Measurements from ENCODE around the gene ACTRT2.

The ACTRT2 gene

DNA sequence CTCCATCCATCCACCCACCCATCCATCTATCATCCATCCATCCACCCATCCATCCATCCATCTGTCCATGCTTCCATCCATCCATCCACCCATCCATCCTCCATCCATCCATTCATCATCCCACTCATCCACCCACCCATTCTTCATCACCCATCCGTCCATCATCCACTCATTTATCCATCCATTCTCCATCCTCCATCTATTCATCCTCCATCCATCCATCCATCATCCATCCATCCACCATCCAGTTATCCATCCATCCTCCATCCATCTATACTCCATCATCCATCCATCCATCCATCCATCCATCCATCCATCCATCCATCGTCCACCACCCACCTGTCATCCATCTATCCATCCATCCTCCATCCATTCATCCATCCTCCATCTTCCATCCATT lies 32.1 kb upstream of the ACTRT2 start:
- no peak for TF ChIP-seq TOX (CRISPR knock-in tag; IDR thresholded peaks at IDR 0.05; ENCODE audit: borderline replicate concordance)
- TF ChIP-seq, protein P1, sequence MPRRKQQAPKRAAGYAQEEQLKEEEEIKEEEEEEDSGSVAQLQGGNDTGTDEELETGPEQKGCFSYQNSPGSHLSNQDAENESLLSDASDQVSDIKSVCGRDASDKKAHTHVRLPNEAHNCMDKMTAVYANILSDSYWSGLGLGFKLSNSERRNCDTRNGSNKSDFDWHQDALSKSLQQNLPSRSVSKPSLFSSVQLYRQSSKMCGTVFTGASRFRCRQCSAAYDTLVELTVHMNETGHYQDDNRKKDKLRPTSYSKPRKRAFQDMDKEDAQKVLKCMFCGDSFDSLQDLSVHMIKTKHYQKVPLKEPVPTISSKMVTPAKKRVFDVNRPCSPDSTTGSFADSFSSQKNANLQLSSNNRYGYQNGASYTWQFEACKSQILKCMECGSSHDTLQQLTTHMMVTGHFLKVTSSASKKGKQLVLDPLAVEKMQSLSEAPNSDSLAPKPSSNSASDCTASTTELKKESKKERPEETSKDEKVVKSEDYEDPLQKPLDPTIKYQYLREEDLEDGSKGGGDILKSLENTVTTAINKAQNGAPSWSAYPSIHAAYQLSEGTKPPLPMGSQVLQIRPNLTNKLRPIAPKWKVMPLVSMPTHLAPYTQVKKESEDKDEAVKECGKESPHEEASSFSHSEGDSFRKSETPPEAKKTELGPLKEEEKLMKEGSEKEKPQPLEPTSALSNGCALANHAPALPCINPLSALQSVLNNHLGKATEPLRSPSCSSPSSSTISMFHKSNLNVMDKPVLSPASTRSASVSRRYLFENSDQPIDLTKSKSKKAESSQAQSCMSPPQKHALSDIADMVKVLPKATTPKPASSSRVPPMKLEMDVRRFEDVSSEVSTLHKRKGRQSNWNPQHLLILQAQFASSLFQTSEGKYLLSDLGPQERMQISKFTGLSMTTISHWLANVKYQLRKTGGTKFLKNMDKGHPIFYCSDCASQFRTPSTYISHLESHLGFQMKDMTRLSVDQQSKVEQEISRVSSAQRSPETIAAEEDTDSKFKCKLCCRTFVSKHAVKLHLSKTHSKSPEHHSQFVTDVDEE (CRISPR knock-in tag; IDR thresholded peaks at IDR 0.05) = no peak
- no peak for TF ChIP-seq ARNTL (CRISPR knock-in tag; IDR thresholded peaks at IDR 0.05; ENCODE audit: borderline replicate concordance, low read depth)
- TF ChIP-seq, protein P2, sequence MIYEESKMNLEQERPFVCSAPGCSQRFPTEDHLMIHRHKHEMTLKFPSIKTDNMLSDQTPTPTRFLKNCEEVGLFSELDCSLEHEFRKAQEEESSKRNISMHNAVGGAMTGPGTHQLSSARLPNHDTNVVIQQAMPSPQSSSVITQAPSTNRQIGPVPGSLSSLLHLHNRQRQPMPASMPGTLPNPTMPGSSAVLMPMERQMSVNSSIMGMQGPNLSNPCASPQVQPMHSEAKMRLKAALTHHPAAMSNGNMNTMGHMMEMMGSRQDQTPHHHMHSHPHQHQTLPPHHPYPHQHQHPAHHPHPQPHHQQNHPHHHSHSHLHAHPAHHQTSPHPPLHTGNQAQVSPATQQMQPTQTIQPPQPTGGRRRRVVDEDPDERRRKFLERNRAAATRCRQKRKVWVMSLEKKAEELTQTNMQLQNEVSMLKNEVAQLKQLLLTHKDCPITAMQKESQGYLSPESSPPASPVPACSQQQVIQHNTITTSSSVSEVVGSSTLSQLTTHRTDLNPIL (CRISPR knock-in tag; IDR thresholded peaks at IDR 0.05; ENCODE audit: low read depth) = no peak
- no peak for TF ChIP-seq ZFP3 (CRISPR knock-in tag; IDR thresholded peaks at IDR 0.05)
- TF ChIP-seq ZC3H10 (CRISPR knock-in tag; IDR thresholded peaks at IDR 0.05) = no peak
- TF ChIP-seq RARB (CRISPR knock-in tag; IDR thresholded peaks at IDR 0.05) = no peak
- TF ChIP-seq ZNF70 (CRISPR knock-in tag; IDR thresholded peaks at IDR 0.05) = no peak
- TF ChIP-seq ESRRG (CRISPR knock-in tag; IDR thresholded peaks at IDR 0.05) = no peak
- no peak for TF ChIP-seq CSDC2 (CRISPR knock-in tag; IDR thresholded peaks at IDR 0.05)
- no peak for ATAC-seq

DNA sequence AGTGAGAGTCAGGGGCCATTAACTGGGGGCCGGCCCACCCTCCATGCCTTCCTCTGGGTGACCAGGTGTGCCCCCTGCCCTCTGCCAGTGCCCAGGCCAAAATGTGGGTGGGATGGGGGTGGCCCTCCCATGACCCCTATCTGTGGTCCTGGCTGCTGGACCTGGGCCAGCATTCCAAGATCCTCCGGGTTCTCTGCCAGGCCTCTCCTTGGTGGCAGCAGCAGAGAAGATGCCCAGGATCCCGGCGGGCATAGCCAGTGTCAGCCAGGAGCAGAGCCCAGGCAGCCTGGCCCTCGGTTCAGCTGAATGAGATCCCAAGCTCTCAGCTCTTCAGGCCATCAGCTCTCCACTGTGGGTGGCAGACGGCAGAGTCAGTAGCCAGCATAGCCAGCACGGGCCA lies 31.3 kb upstream of the ACTRT2 start:
- no peak for ATAC-seq
- TF ChIP-seq, protein P3, sequence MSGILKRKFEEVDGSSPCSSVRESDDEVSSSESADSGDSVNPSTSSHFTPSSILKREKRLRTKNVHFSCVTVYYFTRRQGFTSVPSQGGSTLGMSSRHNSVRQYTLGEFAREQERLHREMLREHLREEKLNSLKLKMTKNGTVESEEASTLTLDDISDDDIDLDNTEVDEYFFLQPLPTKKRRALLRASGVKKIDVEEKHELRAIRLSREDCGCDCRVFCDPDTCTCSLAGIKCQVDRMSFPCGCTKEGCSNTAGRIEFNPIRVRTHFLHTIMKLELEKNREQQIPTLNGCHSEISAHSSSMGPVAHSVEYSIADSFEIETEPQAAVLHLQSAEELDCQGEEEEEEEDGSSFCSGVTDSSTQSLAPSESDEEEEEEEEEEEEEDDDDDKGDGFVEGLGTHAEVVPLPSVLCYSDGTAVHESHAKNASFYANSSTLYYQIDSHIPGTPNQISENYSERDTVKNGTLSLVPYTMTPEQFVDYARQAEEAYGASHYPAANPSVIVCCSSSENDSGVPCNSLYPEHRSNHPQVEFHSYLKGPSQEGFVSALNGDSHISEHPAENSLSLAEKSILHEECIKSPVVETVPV (CRISPR knock-in tag; IDR thresholded peaks at IDR 0.05) = no peak
- TF ChIP-seq ZFP3 (CRISPR knock-in tag; IDR thresholded peaks at IDR 0.05) = no peak
- no peak for TF ChIP-seq GLIS3 (CRISPR knock-in tag; IDR thresholded peaks at IDR 0.05)
- TF ChIP-seq TOX (CRISPR knock-in tag; IDR thresholded peaks at IDR 0.05; ENCODE audit: borderline replicate concordance) = no peak
- TF ChIP-seq ARNTL (CRISPR knock-in tag; IDR thresholded peaks at IDR 0.05; ENCODE audit: borderline replicate concordance, low read depth) = no peak
- no peak for TF ChIP-seq TCF4 (CRISPR knock-in tag; IDR thresholded peaks at IDR 0.05; ENCODE audit: borderline replicate concordance)
- TF ChIP-seq, protein P1 (CRISPR knock-in tag; IDR thresholded peaks at IDR 0.05) = no peak
- no peak for TF ChIP-seq ZC3H10 (CRISPR knock-in tag; IDR thresholded peaks at IDR 0.05)

DNA sequence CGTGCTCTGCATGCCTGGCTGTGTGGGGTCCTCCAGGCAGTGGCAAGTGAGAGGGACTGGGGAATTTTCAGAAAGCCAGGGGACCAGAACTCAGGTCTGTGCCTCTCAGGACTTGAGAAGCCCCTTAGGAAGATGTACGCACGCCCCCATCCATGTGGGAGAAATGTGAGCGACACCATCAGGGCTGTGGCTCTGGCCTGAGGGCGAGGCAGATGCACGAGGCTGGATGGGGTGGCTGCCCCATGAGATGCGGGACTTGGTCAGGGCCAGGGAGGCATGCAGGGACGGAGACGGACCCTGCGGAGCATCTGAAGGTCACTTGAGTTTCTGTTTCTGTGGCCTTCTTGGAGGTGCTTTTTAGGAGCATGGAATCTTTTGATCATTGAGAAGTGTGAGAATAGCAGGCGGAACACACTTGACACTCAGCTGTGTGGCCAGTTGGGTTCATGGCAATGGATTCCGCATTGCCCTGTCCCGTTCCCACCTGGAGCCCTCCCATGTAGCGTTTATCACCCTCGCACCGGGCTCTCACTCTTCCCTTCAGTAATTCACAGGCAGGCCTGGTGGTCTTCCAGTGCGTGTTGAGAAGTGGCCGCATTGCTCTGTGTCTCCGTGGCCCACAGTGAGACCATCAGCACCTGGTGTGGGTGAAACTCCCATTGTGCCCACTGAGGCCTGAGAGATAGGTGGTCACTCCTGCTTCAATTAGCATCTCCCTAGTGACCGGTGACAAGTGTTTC lies 30.7 kb upstream of the ACTRT2 start:
- ATAC-seq = no peak
- TF ChIP-seq, protein P4, sequence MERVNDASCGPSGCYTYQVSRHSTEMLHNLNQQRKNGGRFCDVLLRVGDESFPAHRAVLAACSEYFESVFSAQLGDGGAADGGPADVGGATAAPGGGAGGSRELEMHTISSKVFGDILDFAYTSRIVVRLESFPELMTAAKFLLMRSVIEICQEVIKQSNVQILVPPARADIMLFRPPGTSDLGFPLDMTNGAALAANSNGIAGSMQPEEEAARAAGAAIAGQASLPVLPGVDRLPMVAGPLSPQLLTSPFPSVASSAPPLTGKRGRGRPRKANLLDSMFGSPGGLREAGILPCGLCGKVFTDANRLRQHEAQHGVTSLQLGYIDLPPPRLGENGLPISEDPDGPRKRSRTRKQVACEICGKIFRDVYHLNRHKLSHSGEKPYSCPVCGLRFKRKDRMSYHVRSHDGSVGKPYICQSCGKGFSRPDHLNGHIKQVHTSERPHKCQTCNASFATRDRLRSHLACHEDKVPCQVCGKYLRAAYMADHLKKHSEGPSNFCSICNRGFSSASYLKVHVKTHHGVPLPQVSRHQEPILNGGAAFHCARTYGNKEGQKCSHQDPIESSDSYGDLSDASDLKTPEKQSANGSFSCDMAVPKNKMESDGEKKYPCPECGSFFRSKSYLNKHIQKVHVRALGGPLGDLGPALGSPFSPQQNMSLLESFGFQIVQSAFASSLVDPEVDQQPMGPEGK (CRISPR knock-in tag; IDR thresholded peaks at IDR 0.05; ENCODE audit: borderline replicate concordance) = no peak
- no peak for TF ChIP-seq ZNF8 (CRISPR knock-in tag; IDR thresholded peaks at IDR 0.05)
- TF ChIP-seq OSR1 (CRISPR knock-in tag; IDR thresholded peaks at IDR 0.05) = no peak
- TF ChIP-seq, protein P3 (CRISPR knock-in tag; IDR thresholded peaks at IDR 0.05) = no peak
- TF ChIP-seq ESRRG (CRISPR knock-in tag; IDR thresholded peaks at IDR 0.05) = no peak
- no peak for TF ChIP-seq ZC3H10 (CRISPR knock-in tag; IDR thresholded peaks at IDR 0.05)
- no peak for TF ChIP-seq ZNF565 (CRISPR knock-in tag; conservative IDR thresholded peaks at IDR 0.05; ENCODE audit: low read depth)
- TF ChIP-seq TCF4 (CRISPR knock-in tag; IDR thresholded peaks at IDR 0.05; ENCODE audit: borderline replicate concordance) = no peak
- no peak for TF ChIP-seq BACH2 (CRISPR knock-in tag; IDR thresholded peaks at IDR 0.05; ENCODE audit: borderline replicate concordance)
- TF ChIP-seq TOX (CRISPR knock-in tag; IDR thresholded peaks at IDR 0.05; ENCODE audit: borderline replicate concordance) = no peak
- TF ChIP-seq ZFP30 (CRISPR knock-in tag; IDR thresholded peaks at IDR 0.05) = no peak
- no peak for TF ChIP-seq ISL1 (CRISPR knock-in tag; IDR thresholded peaks at IDR 0.05)
- no peak for TF ChIP-seq PPARA (CRISPR knock-in tag; IDR thresholded peaks at IDR 0.05; ENCODE audit: borderline replicate concordance)
- TF ChIP-seq SNAI2 (CRISPR knock-in tag; IDR thresholded peaks at IDR 0.05) = no peak
- TF ChIP-seq GLIS3 (CRISPR knock-in tag; IDR thresholded peaks at IDR 0.05) = no peak
- TF ChIP-seq, protein P2 (CRISPR knock-in tag; IDR thresholded peaks at IDR 0.05; ENCODE audit: low read depth) = no peak

All from SK-N-SH treated with all-trans-retinoic acid at 6 μM for 48 hours (cell line).